ENCODE measurements around the gene ABHD17C.

The ABHD17C gene

GRCh38 chr15:80764535-80764934, 69.4 kb downstream of the ABHD17C start:
- DNase-seq (ENCODE audit: low spot score): no peak

- DNase-seq (ENCODE audit: low spot score): no peak
Measured at GRCh38 chr15:80766275-80766674, 71.2 kb downstream of the ABHD17C start.

GRCh38 chr15:80768158-80768557, 73.0 kb downstream of the ABHD17C start:
- DNase-seq (ENCODE audit: low spot score): no peak

GRCh38 chr15:80769153-80769828, 74.2 kb downstream of the ABHD17C start:
- no peak for DNase-seq (ENCODE audit: low spot score)

- DNase-seq (ENCODE audit: low spot score): no peak
Measured at GRCh38 chr15:80769829-80770705, 75.0 kb downstream of the ABHD17C start.

- DNase-seq (ENCODE audit: low spot score): no peak
Measured at GRCh38 chr15:80773122-80773551, 78.0 kb downstream of the ABHD17C start.

GRCh38 chr15:80773792-80774352, 78.8 kb downstream of the ABHD17C start:
- no peak for DNase-seq (ENCODE audit: low spot score)

GRCh38 chr15:80774486-80774885, 79.4 kb downstream of the ABHD17C start:
- no peak for DNase-seq (ENCODE audit: low spot score)

- DNase-seq (ENCODE audit: low spot score): no peak
Measured at GRCh38 chr15:80775338-80775737, 80.2 kb downstream of the ABHD17C start.

- peak; percentile 59 for DNase-seq (ENCODE audit: low spot score)
Measured at GRCh38 chr15:80776420-80777045, 81.4 kb downstream of the ABHD17C start.

GRCh38 chr15:80777137-80777536, 82.0 kb downstream of the ABHD17C start:
- DNase-seq (ENCODE audit: low spot score): no peak

- DNase-seq (ENCODE audit: low spot score): no peak
Measured at GRCh38 chr15:80777826-80778620, 82.9 kb downstream of the ABHD17C start.

GRCh38 chr15:80778621-80778963, 83.5 kb downstream of the ABHD17C start:
- DNase-seq (ENCODE audit: low spot score): no peak

GRCh38 chr15:80778964-80779657, 84.0 kb downstream of the ABHD17C start, which contains the start of gene CEMIP:
CEMIP (plus strand) TSS chr15:80779370; CDS start chr15:80873880, 94,510 bp downstream.
- peak; percentile 57 for DNase-seq (ENCODE audit: low spot score)

GRCh38 chr15:80779658-80780415, 84.7 kb downstream of the ABHD17C start:
- no peak for DNase-seq (ENCODE audit: low spot score)

GRCh38 chr15:80780416-80781221, 85.5 kb downstream of the ABHD17C start:
- no peak for DNase-seq (ENCODE audit: low spot score)

- no peak for DNase-seq (ENCODE audit: low spot score)
Measured at GRCh38 chr15:80783260-80783659, 88.2 kb downstream of the ABHD17C start.

GRCh38 chr15:80785335-80785734, 90.2 kb downstream of the ABHD17C start:
- DNase-seq (ENCODE audit: low spot score): no peak

GRCh38 chr15:80785811-80786354, 90.8 kb downstream of the ABHD17C start:
- no peak for DNase-seq (ENCODE audit: low spot score)

All from germinal center (tissue), 1 donor.